HG02943 (cell line): ENCODE measurements around the gene BRICD5.

Source experiments
- ATAC-seq: cut with Tn5 transposase; IDR thresholded peaks from one replicate; pipeline ENCODE4 v1.9.1; 2021; ENCODE audit warnings: mild to moderate bottlenecking, low read depth, moderate library complexity; ENCODE audit not compliant: unreplicated experiment

Gene BRICD5

GRCh38 chr16:2186505-2186904 is 24.2 kb downstream of the BRICD5 start:
- no peak for ATAC-seq

GRCh38 chr16:2186064-2186463 is 24.6 kb downstream of the BRICD5 start:
- ATAC-seq = no peak

GRCh38 chr16:2184962-2185361 is 25.7 kb downstream of the BRICD5 start:
- no peak for ATAC-seq

GRCh38 chr16:2184346-2184745 is 26.3 kb downstream of the BRICD5 start:
- no peak for ATAC-seq

- no peak for ATAC-seq
Observed at GRCh38 chr16:2183671-2184070, 27.0 kb downstream of the BRICD5 start.

- ATAC-seq = no peak
Observed at GRCh38 chr16:2181952-2182351, 28.7 kb downstream of the BRICD5 start.

- no peak for ATAC-seq
Observed at GRCh38 chr16:2180962-2181923, 29.4 kb downstream of the BRICD5 start.

- ATAC-seq = no peak
Observed at GRCh38 chr16:2180461-2180860, 30.2 kb downstream of the BRICD5 start.

GRCh38 chr16:2179576-2179975 is 31.1 kb downstream of the BRICD5 start:
- ATAC-seq = no peak

- no peak for ATAC-seq
Observed at GRCh38 chr16:2179107-2179501, 31.6 kb downstream of the BRICD5 start.

GRCh38 chr16:2178321-2179106 is 32.1 kb downstream of the BRICD5 start:
- ATAC-seq = no peak

GRCh38 chr16:2177561-2177960 is 33.1 kb downstream of the BRICD5 start:
- no peak for ATAC-seq

GRCh38 chr16:2177101-2177500 is 33.6 kb downstream of the BRICD5 start:
- no peak for ATAC-seq

GRCh38 chr16:2176047-2176446 is 34.6 kb downstream of the BRICD5 start:
- ATAC-seq = no peak

- ATAC-seq = no peak
Observed at GRCh38 chr16:2175454-2175853, 35.2 kb downstream of the BRICD5 start.

GRCh38 chr16:2174396-2175131 is 36.1 kb downstream of the BRICD5 start:
- no peak for ATAC-seq

GRCh38 chr16:2173916-2174315 is 36.7 kb downstream of the BRICD5 start:
- no peak for ATAC-seq

- ATAC-seq = no peak
Observed at GRCh38 chr16:2173366-2173765, 37.3 kb downstream of the BRICD5 start.

GRCh38 chr16:2172688-2173335 is 37.9 kb downstream of the BRICD5 start:
- no peak for ATAC-seq

- no peak for ATAC-seq
Observed at GRCh38 chr16:2171601-2172178, 39.0 kb downstream of the BRICD5 start.
